ENCODE results near the gene EDEM1.

EDEM1 gene

GRCh38 chr3:5221701-5222100 is 34.2 kb downstream of the EDEM1 start:
- TF ChIP-seq, protein P1, sequence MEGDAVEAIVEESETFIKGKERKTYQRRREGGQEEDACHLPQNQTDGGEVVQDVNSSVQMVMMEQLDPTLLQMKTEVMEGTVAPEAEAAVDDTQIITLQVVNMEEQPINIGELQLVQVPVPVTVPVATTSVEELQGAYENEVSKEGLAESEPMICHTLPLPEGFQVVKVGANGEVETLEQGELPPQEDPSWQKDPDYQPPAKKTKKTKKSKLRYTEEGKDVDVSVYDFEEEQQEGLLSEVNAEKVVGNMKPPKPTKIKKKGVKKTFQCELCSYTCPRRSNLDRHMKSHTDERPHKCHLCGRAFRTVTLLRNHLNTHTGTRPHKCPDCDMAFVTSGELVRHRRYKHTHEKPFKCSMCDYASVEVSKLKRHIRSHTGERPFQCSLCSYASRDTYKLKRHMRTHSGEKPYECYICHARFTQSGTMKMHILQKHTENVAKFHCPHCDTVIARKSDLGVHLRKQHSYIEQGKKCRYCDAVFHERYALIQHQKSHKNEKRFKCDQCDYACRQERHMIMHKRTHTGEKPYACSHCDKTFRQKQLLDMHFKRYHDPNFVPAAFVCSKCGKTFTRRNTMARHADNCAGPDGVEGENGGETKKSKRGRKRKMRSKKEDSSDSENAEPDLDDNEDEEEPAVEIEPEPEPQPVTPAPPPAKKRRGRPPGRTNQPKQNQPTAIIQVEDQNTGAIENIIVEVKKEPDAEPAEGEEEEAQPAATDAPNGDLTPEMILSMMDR (conservative IDR thresholded peaks at IDR 0.05; ENCODE audit: low read length) = no peak
- no peak overlapping the region for H3K4me3 ChIP-seq (ENCODE audit: low read length)
- DNase-seq (ENCODE audit: low read depth) = no peak

DNA sequence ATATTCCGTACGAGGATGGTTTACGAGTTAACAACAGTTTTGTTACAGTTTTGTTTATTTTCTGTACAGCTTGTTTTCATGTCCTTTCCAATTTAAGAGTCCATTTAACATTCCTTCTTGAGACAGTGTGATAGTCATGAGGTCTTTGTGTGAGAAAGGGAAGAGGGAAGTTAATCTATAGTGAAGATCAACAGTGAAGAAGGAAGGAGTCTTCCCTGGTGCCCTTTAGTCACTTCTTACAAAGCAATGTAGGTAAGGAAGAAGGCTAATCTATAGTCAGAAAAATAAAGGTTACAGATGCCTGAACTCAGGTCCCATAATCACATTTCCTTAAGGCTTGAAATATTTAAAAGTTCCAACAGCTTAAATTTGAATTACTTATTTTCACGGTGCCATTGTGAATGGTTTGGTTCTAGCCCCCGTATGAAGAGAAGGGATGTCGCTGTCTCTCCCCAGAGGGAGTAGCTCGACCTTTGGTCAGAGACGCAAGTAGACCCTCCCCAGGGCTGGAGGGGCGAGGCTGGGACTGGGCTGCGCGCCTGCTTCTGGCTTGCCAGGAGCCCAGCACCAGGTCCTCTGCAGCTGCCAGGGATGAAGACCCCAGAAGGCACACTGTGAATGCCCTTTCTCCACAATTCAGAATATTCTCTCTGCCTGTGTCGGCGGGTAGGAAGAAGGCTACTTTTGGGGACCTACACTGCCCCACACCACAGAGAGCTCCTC is 34.9 kb downstream of the EDEM1 start:
- TF ChIP-seq, protein P1 (conservative IDR thresholded peaks at IDR 0.05; ENCODE audit: low read length) = no peak
- DNase-seq (ENCODE audit: low read depth) = no peak
- H3K4me3 ChIP-seq (ENCODE audit: low read length) = no peak overlapping the region

GRCh38 chr3:5226783-5227182 is 39.3 kb downstream of the EDEM1 start:
- DNase-seq (ENCODE audit: low read depth) = peak; percentile 55
- H3K4me3 ChIP-seq (ENCODE audit: low read length) = no peak overlapping the region
- TF ChIP-seq, protein P1 (conservative IDR thresholded peaks at IDR 0.05; ENCODE audit: low read length) = peak; percentile 78

- DNase-seq (ENCODE audit: low read depth) = peak; percentile 23
- TF ChIP-seq, protein P1 (conservative IDR thresholded peaks at IDR 0.05; ENCODE audit: low read length) = no peak
- H3K4me3 ChIP-seq (ENCODE audit: low read length) = no peak overlapping the region
These were observed 40.3 kb downstream of the EDEM1 start for GRCh38 chr3:5227812-5228211.

GRCh38 chr3:5229414-5229813 is 41.9 kb downstream of the EDEM1 start:
- TF ChIP-seq, protein P1 (conservative IDR thresholded peaks at IDR 0.05; ENCODE audit: low read length) = no peak
- no peak overlapping the region for H3K4me3 ChIP-seq (ENCODE audit: low read length)
- no peak for DNase-seq (ENCODE audit: low read depth)

DNA sequence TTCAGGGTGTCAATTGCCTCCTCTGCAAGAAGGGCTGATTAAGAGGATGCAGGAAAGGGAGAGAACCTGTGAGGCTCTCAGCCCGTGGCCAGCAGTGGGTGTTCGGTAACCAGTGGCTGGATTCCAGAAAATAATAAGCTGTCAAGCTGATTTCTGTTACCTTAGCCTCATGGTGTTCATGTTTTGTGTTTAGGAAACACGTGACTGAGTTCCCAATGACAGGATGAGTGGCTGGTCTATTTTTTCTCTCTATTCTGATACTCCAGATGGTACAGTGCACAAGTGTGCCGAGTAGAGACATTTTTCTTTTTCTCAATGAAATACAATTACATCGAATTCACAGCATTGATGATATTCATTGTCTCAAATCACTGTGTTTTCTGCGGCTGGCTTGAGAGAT is 43.6 kb downstream of the EDEM1 start:
- TF ChIP-seq, protein P1 (conservative IDR thresholded peaks at IDR 0.05; ENCODE audit: low read length) = no peak

GRCh38 chr3:5231487-5231886 is 44.0 kb downstream of the EDEM1 start:
- TF ChIP-seq, protein P1 (conservative IDR thresholded peaks at IDR 0.05; ENCODE audit: low read length) = no peak
- no peak overlapping the region for H3K4me3 ChIP-seq (ENCODE audit: low read length)
- DNase-seq (ENCODE audit: low read depth) = peak; percentile 13

More for the DNA sequence above, 43.6 kb downstream of the EDEM1 start:
- no peak for DNase-seq (ENCODE audit: low read depth)
- H3K4me3 ChIP-seq (ENCODE audit: low read length) = no peak overlapping the region

Data from AG10803 (cell line).